ENCODE measurements around the gene NRG3.
A peak's percentile ranks its signal among the peaks of the same experiment; 100 is the strongest.

Gene NRG3

GRCh38 chr10:82221056-82221455 lies 346.1 kb downstream of the NRG3 start:
- Histone ChIP-seq H3K9ac (ENCODE audit: low read length) (no peak overlapping the region; the same call in 1 of the 2 replicates), H2AFZ (ENCODE audit: low read length) (no peak overlapping the region), H3K27ac (ENCODE audit: low read depth, low read length, poor library complexity, severe bottlenecking) (no peak overlapping the region), H3F3A (ENCODE audit: insufficient read depth, low read length) (0 out of 2 replicates have a peak, but pooled peaks cover 2% of the 10 kb centered on the region), H3K9me3 (ENCODE audit: low read length) (no peaks in the 10 kb centered on the region), H3K4me2 (ENCODE audit: low read length) (no peak overlapping the region), H3K4me1 (ENCODE audit: insufficient read depth, low read length, severe bottlenecking) (peaks cover 66% of the 10 kb centered on the region), H3K9me2 (ENCODE audit: low read depth, low read length) (no peaks in the 10 kb centered on the region), H3K36me3 (ENCODE audit: insufficient read depth, low read length) (no peaks in the 10 kb centered on the region), H3K79me2 (ENCODE audit: insufficient read depth, low read length) (no peaks in the 10 kb centered on the region), H4K20me1 (ENCODE audit: insufficient read depth, low read length) (no peaks in the 10 kb centered on the region), H3K4me3 (ENCODE audit: low read depth, low read length, poor library complexity, severe bottlenecking) (no peak overlapping the region), H3K27me3 (ENCODE audit: insufficient read depth, low read length) (no peaks in the 10 kb centered on the region)
- TF ChIP-seq CTCF (IDR thresholded peaks at IDR 0.05; ENCODE audit: low read length) = no peak
- TF ChIP-seq EZH2 (IDR thresholded peaks at IDR 0.05; ENCODE audit: borderline replicate concordance, low read length) = no peak

GRCh38 chr10:82221601-82222149 lies 346.7 kb downstream of the NRG3 start:
- peak overlapping the region; percentile 48 for H3K27ac ChIP-seq (ENCODE audit: low read depth, low read length, poor library complexity, severe bottlenecking)
- no peak overlapping the region for H2AFZ ChIP-seq (ENCODE audit: low read length)
- no peaks in the 10 kb centered on the region for H4K20me1 ChIP-seq (ENCODE audit: insufficient read depth, low read length)
- no peaks in the 10 kb centered on the region for H3K36me3 ChIP-seq (ENCODE audit: insufficient read depth, low read length)
- no peaks in the 10 kb centered on the region for H3K9me2 ChIP-seq (ENCODE audit: low read depth, low read length)
- H3K27me3 ChIP-seq (ENCODE audit: insufficient read depth, low read length) = no peaks in the 10 kb centered on the region
- no peak for TF ChIP-seq EZH2 (IDR thresholded peaks at IDR 0.05; ENCODE audit: borderline replicate concordance, low read length)
- peak; percentile 52; the same call in 1 of the 2 replicates for TF ChIP-seq CTCF (IDR thresholded peaks at IDR 0.05; ENCODE audit: low read length)
- no peaks in the 10 kb centered on the region for H3K79me2 ChIP-seq (ENCODE audit: insufficient read depth, low read length)
- H3K9me3 ChIP-seq (ENCODE audit: low read length) = no peaks in the 10 kb centered on the region
- 0 out of 2 replicates have a peak, but pooled peaks cover 2% of the 10 kb centered on the region for H3F3A ChIP-seq (ENCODE audit: insufficient read depth, low read length)
- no peak overlapping the region for H3K4me2 ChIP-seq (ENCODE audit: low read length)
- H3K9ac ChIP-seq (ENCODE audit: low read length) = no peak overlapping the region
- H3K4me3 ChIP-seq (ENCODE audit: low read depth, low read length, poor library complexity, severe bottlenecking) = no peak overlapping the region
- peaks cover 64% of the 10 kb centered on the region for H3K4me1 ChIP-seq (ENCODE audit: insufficient read depth, low read length, severe bottlenecking)

GRCh38 chr10:82228701-82229100 lies 353.7 kb downstream of the NRG3 start:
- H3K4me2 ChIP-seq (ENCODE audit: low read length) = no peak overlapping the region
- TF ChIP-seq CTCF (IDR thresholded peaks at IDR 0.05; ENCODE audit: low read length) (no peak), EZH2 (IDR thresholded peaks at IDR 0.05; ENCODE audit: borderline replicate concordance, low read length) (no peak)
- H3K27me3 ChIP-seq (ENCODE audit: insufficient read depth, low read length) = no peaks in the 10 kb centered on the region
- H3K27ac ChIP-seq (ENCODE audit: low read depth, low read length, poor library complexity, severe bottlenecking) = no peak overlapping the region
- H3K4me1 ChIP-seq (ENCODE audit: insufficient read depth, low read length, severe bottlenecking) = peaks cover 4% of the 10 kb centered on the region
- no peaks in the 10 kb centered on the region for H3K9me2 ChIP-seq (ENCODE audit: low read depth, low read length)
- H3K9ac ChIP-seq (ENCODE audit: low read length) = no peak overlapping the region
- H3K36me3 ChIP-seq (ENCODE audit: insufficient read depth, low read length) = no peaks in the 10 kb centered on the region; the same call in 1 of the 2 replicates
- no peak overlapping the region for H2AFZ ChIP-seq (ENCODE audit: low read length)
- peaks cover 13% of the 10 kb centered on the region for H3K9me3 ChIP-seq (ENCODE audit: low read length)
- H3F3A ChIP-seq (ENCODE audit: insufficient read depth, low read length) = no peaks in the 10 kb centered on the region
- no peak overlapping the region for H3K4me3 ChIP-seq (ENCODE audit: low read depth, low read length, poor library complexity, severe bottlenecking)
- no peaks in the 10 kb centered on the region for H4K20me1 ChIP-seq (ENCODE audit: insufficient read depth, low read length)
- H3K79me2 ChIP-seq (ENCODE audit: insufficient read depth, low read length) = no peaks in the 10 kb centered on the region
